CD4-positive, alpha-beta memory T cell (primary cell): ENCODE measurements around the gene PIEZO2. TPM values are rescaled to one million over a fixed set of nuclear protein-coding genes. Genes with fewer than 3 reads are reported as not detected.

Experiments used
- CTCF ChIA-PET: fragments of 350-600 bp; sonication (Branson Sonifier 250); formaldehyde crosslinking; loops from one replicate; lab custom pipeline; 2021; ENCODE audit warnings: inconsistent platforms; ENCODE audit not compliant: partially characterized antibody; lab: Charles Lee
- POLR2A ChIA-PET: fragments of 350-600 bp; sonication (Branson Sonifier 250); formaldehyde crosslinking; loops from one replicate; lab custom pipeline; 2021; ENCODE audit not compliant: partially characterized antibody; lab: Charles Lee
- DNase-seq, 5 donors: peaks; one replicate each; pipeline versions ENCODE4 v3.0.0 to v3.0.0-alpha.2; 2020 to 2022; ENCODE audit warnings: mixed read lengths in 1 of 5
- H3K27ac ChIP-seq: one replicate; pipeline ENCODE4 v1.7.0; 2013; ENCODE audit warnings: low read depth, low read length
- H3K27me3 ChIP-seq: 2 replicates; pipeline ENCODE4 v1.7.0; 2013; ENCODE audit warnings: mild to moderate bottlenecking, low read length, moderate library complexity; ENCODE audit not compliant: insufficient read depth
- H3K36me3 ChIP-seq: 2 replicates; pipeline ENCODE4 v1.7.0; 2013; ENCODE audit warnings: mild to moderate bottlenecking, low read length, moderate library complexity; ENCODE audit not compliant: insufficient read depth
- H3K4me1 ChIP-seq: 2 replicates; pipeline ENCODE4 v1.7.0; 2013; ENCODE audit warnings: mild to moderate bottlenecking, low read length, moderate library complexity; ENCODE audit not compliant: insufficient read depth
- H3K4me3 ChIP-seq, 2 donors: one replicate each; pipeline ENCODE4 v1.7.0; 2013; ENCODE audit warnings: low read length in 2 of 2, mild to moderate bottlenecking in 1 of 2
- H3K9me3 ChIP-seq, 2 donors: one replicate each; pipeline ENCODE4 v1.7.0; 2013; ENCODE audit warnings: low read length in 2 of 2, control low read depth in 1 of 2; ENCODE audit not compliant: control insufficient read depth in 1 of 2
- H3K27ac Mint-ChIP-seq, 7 donors: one replicate each; pipeline ENCODE4 v1.8.0; 2020 to 2021; ENCODE audit warnings: mixed read lengths in 7 of 7, mild to moderate bottlenecking in 6 of 7, inconsistent platforms in 3 of 7, moderate library complexity in 3 of 7
- H3K27me3 Mint-ChIP-seq, 2 donors: one replicate each; pipeline ENCODE4 v1.8.0; 2020 to 2021; ENCODE audit warnings: mixed read lengths in 2 of 2
- H3K36me3 Mint-ChIP-seq, 2 donors: one replicate each; pipeline ENCODE4 v1.8.0; 2020 to 2021; ENCODE audit warnings: mixed read lengths in 2 of 2, inconsistent platforms in 1 of 2, mild to moderate bottlenecking in 1 of 2
- H3K4me1 Mint-ChIP-seq, 4 donors: one replicate each; pipeline ENCODE4 v1.8.0; 2020 to 2021; ENCODE audit warnings: mixed read lengths in 4 of 4, mild to moderate bottlenecking in 1 of 4
- H3K4me3 Mint-ChIP-seq, 8 donors: one replicate each; pipeline ENCODE4 v1.8.0; 2020 to 2021; ENCODE audit warnings: mixed read lengths in 8 of 8, mild to moderate bottlenecking in 7 of 8, moderate library complexity in 6 of 8, inconsistent platforms in 3 of 8
- H3K9me3 Mint-ChIP-seq, 8 donors: one replicate each; pipeline ENCODE4 v1.8.0; 2020 to 2021; ENCODE audit warnings: mixed read lengths in 8 of 8, mild to moderate bottlenecking in 5 of 8, inconsistent platforms in 3 of 8, moderate library complexity in 1 of 8
- intact Hi-C: fragments of 100-400 bp; cut with micrococcal nuclease; formaldehyde crosslinking; loops from one replicate; pipeline ENCODE4 v1.15.1; 2023
- polyA plus RNA-seq, 2 donors: library from polyadenylated mRNA; unstranded; fragments of 300-500 nt; fragmentation: Illumina TruSeq; gene quantifications; one replicate each; pipeline ENCODE4 v1.2.3, GENCODE V29; 2021
- total RNA-seq, 2 experiments: library from RNA; stranded (reverse); gene quantifications; one replicate each; pipeline ENCODE4 v1.2.3, GENCODE V29; 2021

PIEZO2 gene
- total and polyA plus RNA-seq, 4 experiments from 2014 or later, result not detected

DNA sequence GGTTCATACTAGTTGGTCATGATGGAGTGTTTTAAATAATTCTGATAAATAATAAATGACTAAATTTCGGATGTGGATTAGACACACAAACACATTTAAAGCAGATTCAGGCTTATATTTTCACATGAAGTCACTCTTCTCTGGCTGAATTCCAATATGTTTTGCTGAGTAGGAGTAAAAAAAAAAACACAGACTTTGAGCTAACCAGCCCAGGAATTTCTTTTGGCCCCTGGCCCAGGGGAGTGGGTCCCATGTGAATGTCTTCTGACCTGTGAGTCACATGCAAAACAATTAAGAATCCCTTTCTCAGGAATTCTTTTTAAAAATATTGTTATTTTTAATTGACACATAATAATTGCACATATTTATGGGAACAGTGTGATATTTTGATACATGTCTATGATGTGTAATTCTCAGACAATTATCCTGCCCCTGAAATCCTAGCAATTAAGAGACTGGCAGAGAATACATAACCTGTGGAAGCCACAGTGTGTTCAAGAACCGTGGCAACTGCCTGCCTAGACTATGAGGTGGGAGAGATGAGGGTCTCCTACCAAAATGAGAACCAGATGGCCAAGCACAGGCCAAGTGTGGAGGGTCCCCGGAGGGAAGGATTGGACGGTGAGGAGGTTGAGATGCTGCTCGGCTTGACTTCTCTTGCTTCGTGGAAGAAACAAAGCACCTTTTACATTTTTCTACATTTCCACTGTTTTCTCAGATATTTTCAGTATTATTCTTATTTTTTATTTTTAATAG lies 236.4 kb downstream of the PIEZO2 start:
- Histone ChIP-seq H3K4me1 (no peaks in the 10 kb centered on the region), H3K9me3 (no peaks in the 10 kb centered on the region), H3K27ac (no peak overlapping the region), H3K27me3 (no peaks in the 10 kb centered on the region), H3K4me3 (no peak overlapping the region), H3K36me3 (no peaks in the 10 kb centered on the region)
- no peaks in the 10 kb centered on the region for H3K36me3 Mint-ChIP-seq
- peaks cover 0 to 2% of the 10 kb centered on the region in 2 donors for H3K27me3 Mint-ChIP-seq
- no peak overlapping the region for H3K4me3 Mint-ChIP-seq
- H3K27ac Mint-ChIP-seq, result no peak overlapping the region
- H3K9me3 Mint-ChIP-seq, result no peaks in the 10 kb centered on the region
- H3K4me1 Mint-ChIP-seq, result no peaks in the 10 kb centered on the region
- ChIA-PET CTCF (no interaction called here), POLR2A (no interaction called here)
- DNase-seq, result no peak
- intact Hi-C loops, result no loop called here

DNA sequence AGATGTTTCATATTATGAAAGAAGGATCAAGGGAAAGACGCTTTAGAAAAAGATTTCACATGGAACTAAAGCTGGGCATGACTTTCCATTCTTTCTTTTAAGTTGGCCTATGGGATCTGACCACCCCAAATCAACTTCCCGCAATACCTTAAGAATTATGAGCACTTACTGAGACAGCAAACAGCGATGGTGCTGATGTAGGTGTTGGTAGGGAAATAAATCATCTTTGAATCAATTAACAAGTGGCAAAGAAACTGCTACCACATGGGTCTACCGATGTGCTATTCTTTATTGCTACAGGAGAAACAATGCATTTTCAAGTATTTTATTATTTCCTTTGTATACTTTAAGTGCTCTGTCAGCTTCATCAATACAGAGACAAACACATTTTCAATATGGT lies 239.6 kb downstream of the PIEZO2 start:
- POLR2A ChIA-PET, result no interaction called here

DNA sequence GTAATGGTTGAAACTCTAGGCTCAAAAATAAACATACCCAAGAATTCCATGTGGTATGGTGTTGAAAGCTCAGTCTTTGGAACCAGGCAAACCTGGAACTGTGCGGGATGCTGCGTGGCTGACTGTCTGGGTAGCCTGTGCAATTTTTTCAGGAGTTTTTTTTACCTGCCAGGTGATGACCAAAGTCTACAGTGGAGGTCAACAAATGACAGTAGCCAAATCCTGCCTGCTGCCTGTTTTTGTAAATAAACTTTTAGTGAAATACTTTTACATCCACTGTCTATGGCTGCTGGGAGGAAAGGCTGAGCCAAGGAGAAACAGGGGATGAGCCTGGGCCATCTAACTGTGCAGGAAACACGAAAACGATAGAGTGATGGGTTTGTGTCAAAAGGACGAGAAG lies 240.6 kb downstream of the PIEZO2 start:
- no peaks in the 10 kb centered on the region for H3K4me1 ChIP-seq
- no peak overlapping the region for H3K4me3 Mint-ChIP-seq
- peaks cover 0 to 2% of the 10 kb centered on the region in 2 donors for H3K27me3 Mint-ChIP-seq
- CTCF ChIA-PET, result no interaction called here
- intact Hi-C loops, result no loop called here
- H3K27ac Mint-ChIP-seq, result no peak overlapping the region
- H3K9me3 ChIP-seq, result no peaks in the 10 kb centered on the region
- no peak for DNase-seq
- H3K4me1 Mint-ChIP-seq, result no peaks in the 10 kb centered on the region
- H3K9me3 Mint-ChIP-seq, result no peaks in the 10 kb centered on the region
- POLR2A ChIA-PET, result no interaction called here
- no peak overlapping the region for H3K27ac ChIP-seq
- H3K36me3 Mint-ChIP-seq, result no peaks in the 10 kb centered on the region
- H3K27me3 ChIP-seq, result no peaks in the 10 kb centered on the region
- H3K36me3 ChIP-seq, result no peaks in the 10 kb centered on the region
- no peak overlapping the region for H3K4me3 ChIP-seq

More for the DNA sequence above, 239.6 kb downstream of the PIEZO2 start:
- Histone ChIP-seq H3K27ac (no peak overlapping the region), H3K4me1 (no peaks in the 10 kb centered on the region), H3K36me3 (no peaks in the 10 kb centered on the region), H3K9me3 (no peaks in the 10 kb centered on the region), H3K27me3 (no peaks in the 10 kb centered on the region), H3K4me3 (no peak overlapping the region)
- no peak overlapping the region for H3K4me3 Mint-ChIP-seq
- no peaks in the 10 kb centered on the region for H3K9me3 Mint-ChIP-seq
- peaks cover 0 to 2% of the 10 kb centered on the region in 2 donors for H3K27me3 Mint-ChIP-seq
- H3K4me1 Mint-ChIP-seq, result no peaks in the 10 kb centered on the region
- DNase-seq, result no peak
- H3K27ac Mint-ChIP-seq, result no peak overlapping the region
- no peaks in the 10 kb centered on the region for H3K36me3 Mint-ChIP-seq
- intact Hi-C loops, result no loop called here
- CTCF ChIA-PET, result no interaction called here

DNA sequence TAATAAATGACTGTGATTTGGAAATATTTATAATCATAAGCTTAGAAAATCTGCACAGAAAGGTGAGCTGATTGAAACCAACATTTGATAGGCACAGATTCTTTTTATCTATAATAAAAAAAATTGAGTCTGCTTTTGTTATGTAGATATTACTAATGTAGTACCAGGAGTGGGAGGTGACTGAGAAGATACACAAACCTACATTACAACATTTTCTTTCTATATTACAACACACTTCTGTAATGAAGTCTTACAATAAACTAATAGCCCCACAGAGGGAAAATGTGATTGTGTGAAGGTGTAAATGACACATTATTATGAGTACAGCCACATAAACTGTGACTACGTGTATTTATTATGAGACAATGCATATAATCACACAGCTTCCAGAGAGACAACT lies 241.6 kb downstream of the PIEZO2 start:
- ChIA-PET CTCF (no interaction called here), POLR2A (no interaction called here)
- peaks cover 0 to 2% of the 10 kb centered on the region in 2 donors for H3K27me3 Mint-ChIP-seq
- no peak overlapping the region for H3K27ac Mint-ChIP-seq
- no peak for DNase-seq
- intact Hi-C loops, result no loop called here
- no peaks in the 10 kb centered on the region for H3K4me1 Mint-ChIP-seq
- H3K36me3 Mint-ChIP-seq, result no peaks in the 10 kb centered on the region
- Histone ChIP-seq H3K4me1 (no peaks in the 10 kb centered on the region), H3K36me3 (no peaks in the 10 kb centered on the region), H3K27ac (no peak overlapping the region), H3K4me3 (no peak overlapping the region), H3K9me3 (no peaks in the 10 kb centered on the region), H3K27me3 (no peaks in the 10 kb centered on the region)
- no peaks in the 10 kb centered on the region for H3K9me3 Mint-ChIP-seq
- H3K4me3 Mint-ChIP-seq, result no peak overlapping the region

DNA sequence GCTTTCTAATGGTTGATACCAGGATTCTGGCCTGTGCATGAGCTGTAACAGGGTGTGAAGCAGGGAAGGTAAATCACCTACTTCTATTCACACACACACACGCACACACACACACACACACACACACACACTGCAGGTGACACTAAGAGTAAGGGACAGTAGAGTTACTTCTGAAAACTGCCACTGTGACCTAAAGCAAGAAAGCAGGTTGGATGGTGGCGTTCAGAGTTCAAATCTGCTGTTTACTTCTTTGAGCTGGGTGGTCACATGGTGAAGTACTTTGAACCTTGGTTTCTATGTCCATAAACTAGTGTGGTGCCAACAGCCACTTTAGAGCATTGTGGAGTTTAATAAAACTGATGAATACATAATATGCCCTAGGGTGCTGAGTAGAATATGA lies 248.0 kb downstream of the PIEZO2 start:
- H3K27me3 ChIP-seq, result no peaks in the 10 kb centered on the region
- no peak overlapping the region for H3K27ac ChIP-seq
- POLR2A ChIA-PET, result no interaction called here
- Mint-ChIP-seq H3K4me3 (no peak overlapping the region), H3K36me3 (no peaks in the 10 kb centered on the region), H3K9me3 (peaks cover 0 to 2% (median 0%) of the 10 kb centered on the region in 8 donors), H3K4me1 (no peaks in the 10 kb centered on the region), H3K27me3 (peaks cover 0 to 3% of the 10 kb centered on the region in 2 donors), H3K27ac (no peak overlapping the region)
- no peaks in the 10 kb centered on the region for H3K4me1 ChIP-seq
- CTCF ChIA-PET, result no interaction called here
- no peaks in the 10 kb centered on the region for H3K9me3 ChIP-seq
- H3K4me3 ChIP-seq, result no peak overlapping the region
- no peaks in the 10 kb centered on the region for H3K36me3 ChIP-seq
- intact Hi-C loops, result no loop called here
- DNase-seq, result no peak

DNA sequence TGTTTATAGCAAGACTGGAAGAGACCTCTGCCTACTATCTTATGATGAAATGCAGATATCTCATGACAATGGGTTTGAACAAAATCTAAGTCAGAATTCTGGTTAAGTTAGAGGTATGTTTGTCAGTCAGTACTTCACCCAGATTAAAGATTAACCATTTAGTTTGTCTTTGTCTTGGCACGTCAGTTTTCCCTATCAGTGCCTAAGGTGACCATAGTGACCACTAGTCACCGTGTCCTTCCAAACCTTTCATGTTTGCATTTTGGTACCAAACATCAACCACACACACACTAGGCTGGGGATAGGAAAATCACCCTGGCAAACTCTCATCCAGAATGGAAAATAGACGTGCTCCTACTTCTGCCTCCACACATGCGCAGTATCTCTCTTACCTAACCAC lies 248.9 kb downstream of the PIEZO2 start:
- no peak overlapping the region for H3K27ac Mint-ChIP-seq
- H3K4me3 ChIP-seq, result no peak overlapping the region
- CTCF ChIA-PET, result no interaction called here
- no peaks in the 10 kb centered on the region for H3K27me3 ChIP-seq
- H3K27me3 Mint-ChIP-seq, result peaks cover 0 to 3% of the 10 kb centered on the region in 2 donors
- H3K4me1 Mint-ChIP-seq, result no peaks in the 10 kb centered on the region
- H3K27ac ChIP-seq, result no peak overlapping the region
- POLR2A ChIA-PET, result no interaction called here
- no peaks in the 10 kb centered on the region for H3K36me3 Mint-ChIP-seq
- no peaks in the 10 kb centered on the region for H3K36me3 ChIP-seq
- H3K9me3 Mint-ChIP-seq, result peaks cover 0 to 5% (median 0%) of the 10 kb centered on the region in 8 donors
- H3K9me3 ChIP-seq, result no peaks in the 10 kb centered on the region
- H3K4me1 ChIP-seq, result no peaks in the 10 kb centered on the region
- intact Hi-C loops, result no loop called here
- DNase-seq, result no peak
- H3K4me3 Mint-ChIP-seq, result no peak overlapping the region

DNA sequence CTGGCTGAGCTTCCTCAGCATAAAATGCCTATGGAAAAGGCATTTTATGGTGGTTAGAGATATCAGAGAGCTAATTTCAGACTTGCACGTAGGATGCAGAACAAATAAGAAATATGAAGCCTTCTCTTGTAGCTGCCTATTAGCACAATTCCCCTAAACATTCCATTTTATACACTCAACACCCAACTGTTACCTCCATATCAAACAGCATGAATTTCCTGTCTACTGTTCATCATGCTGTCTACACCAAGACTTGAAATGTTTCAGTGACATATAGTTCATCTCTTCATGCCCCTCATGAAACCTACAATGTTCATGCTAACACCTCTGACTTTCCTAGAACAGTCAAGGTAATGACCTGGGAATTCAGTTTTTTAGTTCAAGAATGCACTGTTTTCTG lies 249.9 kb downstream of the PIEZO2 start:
- Mint-ChIP-seq H3K9me3 (peaks cover 0 to 5% (median 0%) of the 10 kb centered on the region in 8 donors), H3K4me1 (peaks cover 0 to 4% (median 0%) of the 10 kb centered on the region in 4 donors), H3K27me3 (peaks cover 2 to 3% of the 10 kb centered on the region in 2 donors), H3K27ac (no peak overlapping the region), H3K4me3 (no peak overlapping the region), H3K36me3 (no peaks in the 10 kb centered on the region)
- Histone ChIP-seq H3K4me3 (no peak overlapping the region), H3K9me3 (no peaks in the 10 kb centered on the region), H3K27me3 (no peaks in the 10 kb centered on the region), H3K27ac (no peak overlapping the region), H3K36me3 (no peaks in the 10 kb centered on the region), H3K4me1 (no peaks in the 10 kb centered on the region)
- POLR2A ChIA-PET, result no interaction called here
- CTCF ChIA-PET, result no interaction called here
- no peak for DNase-seq
- intact Hi-C loops, result no loop called here
